H1 (cell line): Measurements from ENCODE around the gene IQGAP3. TPM values are rescaled to one million over a fixed set of nuclear protein-coding genes. Genes with fewer than 3 reads are reported as not detected.
A peak's percentile ranks its signal among the peaks of the same experiment; 100 is the strongest.

ENCODE experiments used
- CEBPB ChIP-seq: IDR thresholded peaks from 2 replicates; pipeline ENCODE4 v1.6.1; 2012; ENCODE audit warnings: low read depth, low read length
- GABPA ChIP-seq: IDR thresholded peaks from 2 replicates; pipeline ENCODE4 v1.6.1; 2011; ENCODE audit warnings: mild to moderate bottlenecking, low read length, moderate library complexity, borderline replicate concordance; ENCODE audit not compliant: insufficient read depth
- NANOG ChIP-seq: IDR thresholded peaks from 2 replicates; pipeline ENCODE4 v1.6.1; 2011; ENCODE audit warnings: low read length, low read depth, mild to moderate bottlenecking, inconsistent platforms; ENCODE audit not compliant: insufficient read depth, poor library complexity, severe bottlenecking
- RBBP5 ChIP-seq: IDR thresholded peaks from 2 replicates; pipeline ENCODE4 v1.7.1; 2012; ENCODE audit warnings: low read depth, mild to moderate bottlenecking, inconsistent platforms, low read length, moderate library complexity, borderline replicate concordance
- RNF2 ChIP-seq: fragments of 200-900, 300-1000 bp; sonication (generic); IDR thresholded peaks from 2 replicates; pipeline ENCODE4 v1.7.1; 2016; ENCODE audit warnings: borderline replicate concordance, low read depth, mild to moderate bottlenecking, antibody characterized with exemption, low read length; ENCODE audit not compliant: poor library complexity, severe bottlenecking; ENCODE audit errors: missing control alignments
- TEAD4 ChIP-seq: IDR thresholded peaks from 2 replicates; pipeline ENCODE4 v1.6.1; 2012; ENCODE audit warnings: low read depth, low read length, inconsistent platforms, mixed read lengths
- YY1 ChIP-seq: IDR thresholded peaks from 2 replicates; pipeline ENCODE4 v1.6.1; 2011; ENCODE audit warnings: low read depth, mild to moderate bottlenecking, low read length
- ZNF274 ChIP-seq: IDR thresholded peaks from 2 replicates; pipeline ENCODE4 v1.7.0; 2012; ENCODE audit warnings: low read length, borderline replicate concordance; ENCODE audit errors: extremely low read depth
- polyA plus RNA-seq, 7 experiments: library from polyadenylated mRNA; depleted of rRNA in 3 of 7; stranded (reverse) in 5 of 7; unstranded in 2 of 7; fragments of >200 nt in 5 of 7; fragments of 200-250 nt in 2 of 7; gene quantifications; 1 replicate in 5 of 7; 2 replicates in 1 of 7; 4 replicates in 1 of 7; pipeline versions ENCODE4 v1.2.1 to v1.2.3, GENCODE V29; 2011 to 2013; ENCODE audit warnings: missing spikeins in 2 of 7, mixed read lengths in 2 of 7
- total RNA-seq: library from RNA; stranded (reverse); fragmentation: NEBNext Ultra II Directional; extraction: Animal tissue kit (Norgen Biotek cat#: 25700); gene quantifications from 2 replicates; pipeline ENCODE4 v1.2.1, GENCODE V29; 2021
- TF ChIP-seq, protein P1 (sequence below): IDR thresholded peaks from 2 replicates; pipeline ENCODE4 v1.6.1; 2011; ENCODE audit warnings: low read length, improper control_type of control experiment
- TF ChIP-seq, protein P2 (sequence below), 3 experiments: IDR thresholded peaks; 1 replicate in 2 of 3; 2 replicates in 1 of 3; pipeline versions ENCODE4 v1.5.1 to v1.6.1; 2011; ENCODE audit warnings: low read length in 3 of 3, mild to moderate bottlenecking in 3 of 3, inconsistent platforms in 2 of 3, low read depth in 1 of 3, moderate library complexity in 1 of 3; ENCODE audit not compliant: insufficient read depth in 1 of 3; ENCODE audit errors: control extremely low read depth in 1 of 3

IQGAP3 gene
- total and polyA plus RNA-seq, 2 of the 8 experiments (the other 6 are each of a cell fraction or from before 2014, with no cell fraction given) = 14.6 to 22.3 TPM

GRCh38 chr1:156608036-156608674 is 35.8 kb upstream of the IQGAP3 start (continued):
- TF ChIP-seq RNF2 (no peak), GABPA (no peak), NANOG (no peak), YY1 (0 out of 2 replicates have a peak, but pooled peaks have one; percentile 18), TEAD4 (no peak), RBBP5 (no peak), CEBPB (peak; percentile 64; the same call in 1 of the 2 replicates), ZNF274 (no peak)
- TF ChIP-seq, protein P1, sequence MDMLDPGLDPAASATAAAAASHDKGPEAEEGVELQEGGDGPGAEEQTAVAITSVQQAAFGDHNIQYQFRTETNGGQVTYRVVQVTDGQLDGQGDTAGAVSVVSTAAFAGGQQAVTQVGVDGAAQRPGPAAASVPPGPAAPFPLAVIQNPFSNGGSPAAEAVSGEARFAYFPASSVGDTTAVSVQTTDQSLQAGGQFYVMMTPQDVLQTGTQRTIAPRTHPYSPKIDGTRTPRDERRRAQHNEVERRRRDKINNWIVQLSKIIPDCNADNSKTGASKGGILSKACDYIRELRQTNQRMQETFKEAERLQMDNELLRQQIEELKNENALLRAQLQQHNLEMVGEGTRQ = no peak
- TF ChIP-seq, protein P2, sequence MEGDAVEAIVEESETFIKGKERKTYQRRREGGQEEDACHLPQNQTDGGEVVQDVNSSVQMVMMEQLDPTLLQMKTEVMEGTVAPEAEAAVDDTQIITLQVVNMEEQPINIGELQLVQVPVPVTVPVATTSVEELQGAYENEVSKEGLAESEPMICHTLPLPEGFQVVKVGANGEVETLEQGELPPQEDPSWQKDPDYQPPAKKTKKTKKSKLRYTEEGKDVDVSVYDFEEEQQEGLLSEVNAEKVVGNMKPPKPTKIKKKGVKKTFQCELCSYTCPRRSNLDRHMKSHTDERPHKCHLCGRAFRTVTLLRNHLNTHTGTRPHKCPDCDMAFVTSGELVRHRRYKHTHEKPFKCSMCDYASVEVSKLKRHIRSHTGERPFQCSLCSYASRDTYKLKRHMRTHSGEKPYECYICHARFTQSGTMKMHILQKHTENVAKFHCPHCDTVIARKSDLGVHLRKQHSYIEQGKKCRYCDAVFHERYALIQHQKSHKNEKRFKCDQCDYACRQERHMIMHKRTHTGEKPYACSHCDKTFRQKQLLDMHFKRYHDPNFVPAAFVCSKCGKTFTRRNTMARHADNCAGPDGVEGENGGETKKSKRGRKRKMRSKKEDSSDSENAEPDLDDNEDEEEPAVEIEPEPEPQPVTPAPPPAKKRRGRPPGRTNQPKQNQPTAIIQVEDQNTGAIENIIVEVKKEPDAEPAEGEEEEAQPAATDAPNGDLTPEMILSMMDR (IDR thresholded peaks at IDR 0.05; ENCODE audit: control extremely low read depth in 1 of 3, insufficient read depth in 1 of 3, low read depth in 1 of 3, low read length in 3 of 3) = peak; percentile 26 to 90 (median 90)
